AG10803 (cell line): ENCODE data around the gene ANKS1A.

Source experiments
- DNase-seq: peaks from one replicate; pipeline ENCODE4 v3.0.0; 2010; ENCODE audit warnings: low read depth
- H3K4me3 ChIP-seq: 2 replicates; pipeline ENCODE4 v1.5.1; 2011; ENCODE audit warnings: mild to moderate bottlenecking, low read length, control low read depth
- TF ChIP-seq, protein P1 (sequence below): conservative IDR thresholded peaks from 2 replicates; pipeline ENCODE4 v1.5.1; 2011; ENCODE audit warnings: mild to moderate bottlenecking, low read length, control low read depth, inconsistent platforms

Gene ANKS1A

GRCh38 chr6:35078226-35078850 lies 189.3 kb downstream of the ANKS1A start:
- no peak for DNase-seq
- no peak overlapping the region for H3K4me3 ChIP-seq
- TF ChIP-seq, protein P1, sequence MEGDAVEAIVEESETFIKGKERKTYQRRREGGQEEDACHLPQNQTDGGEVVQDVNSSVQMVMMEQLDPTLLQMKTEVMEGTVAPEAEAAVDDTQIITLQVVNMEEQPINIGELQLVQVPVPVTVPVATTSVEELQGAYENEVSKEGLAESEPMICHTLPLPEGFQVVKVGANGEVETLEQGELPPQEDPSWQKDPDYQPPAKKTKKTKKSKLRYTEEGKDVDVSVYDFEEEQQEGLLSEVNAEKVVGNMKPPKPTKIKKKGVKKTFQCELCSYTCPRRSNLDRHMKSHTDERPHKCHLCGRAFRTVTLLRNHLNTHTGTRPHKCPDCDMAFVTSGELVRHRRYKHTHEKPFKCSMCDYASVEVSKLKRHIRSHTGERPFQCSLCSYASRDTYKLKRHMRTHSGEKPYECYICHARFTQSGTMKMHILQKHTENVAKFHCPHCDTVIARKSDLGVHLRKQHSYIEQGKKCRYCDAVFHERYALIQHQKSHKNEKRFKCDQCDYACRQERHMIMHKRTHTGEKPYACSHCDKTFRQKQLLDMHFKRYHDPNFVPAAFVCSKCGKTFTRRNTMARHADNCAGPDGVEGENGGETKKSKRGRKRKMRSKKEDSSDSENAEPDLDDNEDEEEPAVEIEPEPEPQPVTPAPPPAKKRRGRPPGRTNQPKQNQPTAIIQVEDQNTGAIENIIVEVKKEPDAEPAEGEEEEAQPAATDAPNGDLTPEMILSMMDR = no peak

- no peak for DNase-seq
- H3K4me3 ChIP-seq = no peak overlapping the region
- TF ChIP-seq, protein P1 = no peak
Measured at GRCh38 chr6:35078896-35079295, 189.8 kb downstream of the ANKS1A start.

DNA sequence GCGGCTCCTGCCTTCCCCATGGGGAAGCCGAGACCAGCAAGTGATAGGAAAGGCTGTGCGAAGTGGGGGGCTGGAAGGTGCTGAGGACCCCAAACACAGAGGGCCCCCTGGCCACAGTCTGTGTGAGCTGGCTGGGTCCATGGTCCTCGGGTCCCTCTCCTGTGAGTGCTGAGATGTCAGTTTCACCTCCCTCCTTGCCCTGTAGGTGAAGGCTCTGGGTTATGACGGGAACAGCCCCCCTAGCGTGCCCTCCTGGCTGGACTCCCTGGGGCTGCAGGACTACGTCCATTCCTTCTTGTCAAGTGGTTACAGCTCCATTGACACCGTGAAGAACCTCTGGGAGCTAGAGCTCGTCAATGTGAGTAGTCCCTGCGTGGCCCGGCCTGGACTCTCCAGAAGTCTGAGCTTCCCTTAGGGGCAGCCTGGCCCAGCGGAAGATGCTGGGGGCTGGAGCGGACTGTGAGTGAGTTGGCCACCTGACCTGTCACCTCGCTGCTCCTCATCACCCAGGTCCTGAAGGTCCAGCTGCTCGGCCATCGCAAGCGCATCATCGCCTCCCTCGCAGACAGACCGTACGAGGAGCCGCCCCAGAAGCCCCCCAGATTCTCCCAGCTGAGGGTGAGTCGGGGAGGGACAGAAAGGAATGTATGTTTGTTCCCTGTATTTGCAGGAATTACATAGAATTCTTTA lies 190.4 kb downstream of the ANKS1A start:
- TF ChIP-seq, protein P1 = no peak
- no peak for DNase-seq
- H3K4me3 ChIP-seq = no peak overlapping the region

DNA sequence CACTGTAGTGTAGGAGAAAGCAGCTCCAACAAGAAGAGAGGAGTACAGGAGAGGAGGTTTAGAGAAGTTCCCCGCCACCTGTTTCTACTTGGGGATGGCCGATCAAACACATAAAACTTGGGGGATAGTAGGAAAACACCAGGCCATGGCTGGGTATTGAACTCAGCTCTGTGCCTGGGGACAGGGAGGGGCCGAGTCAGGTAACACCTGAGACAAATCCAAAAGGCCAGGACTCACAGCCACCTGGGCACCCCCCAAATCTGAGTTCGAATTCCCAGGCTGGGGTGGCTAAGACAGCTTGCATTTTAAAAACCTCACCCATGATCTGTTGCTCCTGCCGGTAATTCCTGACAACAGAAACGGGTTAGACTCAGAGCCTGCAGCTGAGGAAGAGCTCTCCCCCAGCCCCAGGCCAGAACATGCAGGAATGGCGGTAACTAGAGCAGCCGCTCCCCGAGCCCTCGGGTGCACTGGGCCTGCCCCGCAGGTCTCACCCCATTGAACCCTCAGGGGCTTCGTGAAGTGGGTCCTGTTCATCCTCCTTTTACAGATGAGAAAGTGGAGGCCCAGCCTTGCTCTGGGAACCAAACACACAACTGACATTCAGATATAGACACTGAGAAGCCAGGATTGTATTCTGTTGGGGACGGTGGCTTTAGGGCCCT lies 191.1 kb downstream of the ANKS1A start:
- TF ChIP-seq, protein P1 = no peak

GRCh38 chr6:35080821-35081425 lies 191.9 kb downstream of the ANKS1A start:
- TF ChIP-seq, protein P1 = no peak
- no peak overlapping the region for H3K4me3 ChIP-seq
- DNase-seq = no peak

More for the DNA sequence above, 191.1 kb downstream of the ANKS1A start:
- DNase-seq = no peak
- no peak overlapping the region for H3K4me3 ChIP-seq

DNA sequence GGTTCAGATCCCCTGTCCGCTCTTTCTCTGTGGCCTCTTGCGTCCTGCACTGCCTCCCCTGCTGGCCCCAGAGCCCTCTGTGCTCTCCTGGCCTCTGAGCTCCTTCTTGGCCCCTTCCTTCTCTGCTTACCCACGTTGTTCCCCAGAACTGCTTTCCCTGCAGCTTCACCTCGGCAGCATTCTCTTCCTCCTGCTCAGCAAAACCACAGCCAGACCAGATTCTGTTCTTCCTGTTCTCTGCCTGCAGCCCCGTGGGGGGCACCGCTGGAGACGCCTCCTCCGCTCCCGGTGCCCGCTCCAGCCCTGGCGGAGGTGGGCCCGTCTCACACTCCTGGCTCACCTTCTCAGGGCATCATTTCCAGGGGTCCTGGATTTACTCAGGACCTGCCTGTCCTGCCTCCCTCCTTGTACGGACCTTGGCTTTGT lies 192.4 kb downstream of the ANKS1A start:
- H3K4me3 ChIP-seq = no peak overlapping the region
- TF ChIP-seq, protein P1 = no peak
- DNase-seq = no peak
